ENCODE results near the gene TM7SF3. TPM values are rescaled to one million over a fixed set of nuclear protein-coding genes. Genes with fewer than 3 reads are reported as not detected.

Gene TM7SF3
- total RNA-seq, 1 donor = 105 TPM

- TF ChIP-seq CTCF (IDR thresholded peaks at IDR 0.05; ENCODE audit: insufficient read depth, low read depth, low read length) = peak; percentile 32
- no peak overlapping the region for H3K4me3 ChIP-seq (ENCODE audit: low read depth, low read length)
- DNase-seq (ENCODE audit: low read depth) = peak; percentile 63
Measured at GRCh38 chr12:27015730-27016076, 1.5 kb upstream of the TM7SF3 start.

- H3K4me3 ChIP-seq (ENCODE audit: low read depth, low read length) = peak overlapping the region; percentile 76
- no peak for TF ChIP-seq CTCF (IDR thresholded peaks at IDR 0.05; ENCODE audit: insufficient read depth, low read depth, low read length)
- no peak for DNase-seq (ENCODE audit: low read depth)
Measured at GRCh38 chr12:27014859-27015729, 910 bp upstream of the TM7SF3 start.

GRCh38 chr12:27013611-27014084 is 536 bp downstream of the TM7SF3 start:
- DNase-seq (ENCODE audit: low read depth) = peak; percentile 42
- H3K4me3 ChIP-seq (ENCODE audit: low read depth, low read length) = peak overlapping the region; percentile 76
- TF ChIP-seq CTCF (IDR thresholded peaks at IDR 0.05; ENCODE audit: insufficient read depth, low read depth, low read length) = no peak

- TF ChIP-seq CTCF (IDR thresholded peaks at IDR 0.05; ENCODE audit: insufficient read depth, low read depth, low read length) = no peak
- DNase-seq (ENCODE audit: low read depth) = no peak
- H3K4me3 ChIP-seq (ENCODE audit: low read depth, low read length) = peak overlapping the region; percentile 76
Measured at GRCh38 chr12:27012982-27013255, 1.3 kb downstream of the TM7SF3 start.

- H3K4me3 ChIP-seq (ENCODE audit: low read depth, low read length) = no peak overlapping the region
- no peak for DNase-seq (ENCODE audit: low read depth)
- TF ChIP-seq CTCF (IDR thresholded peaks at IDR 0.05; ENCODE audit: insufficient read depth, low read depth, low read length) = no peak
Measured at GRCh38 chr12:27012239-27012981, 1.8 kb downstream of the TM7SF3 start.

GRCh38 chr12:27009881-27010301 is 4.3 kb downstream of the TM7SF3 start:
- no peak for TF ChIP-seq CTCF (IDR thresholded peaks at IDR 0.05; ENCODE audit: insufficient read depth, low read depth, low read length)

More at GRCh38 chr12:27009881-27010301, 4.3 kb downstream of the TM7SF3 start:
- H3K4me3 ChIP-seq (ENCODE audit: low read depth, low read length) = no peak overlapping the region
- no peak for DNase-seq (ENCODE audit: low read depth)
